ENCODE measurements around the gene ZCCHC14.

The ZCCHC14 gene

GRCh38 chr16:87492721-87493607, at the start of gene ZCCHC14:
Gene ZCCHC14 (minus strand): TSS chr16:87493024. CDS start chr16:87492238, 786 bp downstream.
- H3K4me3 ChIP-seq, result peak within 1 kb of the TSS; percentile 41 to 50 (median 45)
- H3K27ac ChIP-seq, result peak within 1 kb of the TSS in 19 of 21 experiments; percentile 19 to 84 (median 55)

- no peak overlapping the region for H3K4me3 ChIP-seq
- H3K27ac ChIP-seq, result peak overlapping the region in 2 of 21 experiments; percentile 29 to 46
These were observed 49.0 kb upstream of the ZCCHC14 start for GRCh38 chr16:87541872-87542234.

GRCh38 chr16:87541147-87541871, 48.5 kb upstream of the ZCCHC14 start:
- Histone ChIP-seq H3K4me3 (no peak overlapping the region), H3K27ac (peak overlapping the region in 7 of 21 experiments; percentile 13 to 70 (median 33))

GRCh38 chr16:87540897-87541146, 48.0 kb upstream of the ZCCHC14 start:
- H3K27ac ChIP-seq, result peak overlapping the region in 7 of 21 experiments; percentile 13 to 70 (median 33)
- no peak overlapping the region for H3K4me3 ChIP-seq

GRCh38 chr16:87540072-87540896, 47.5 kb upstream of the ZCCHC14 start:
- Histone ChIP-seq H3K4me3 (no peak overlapping the region), H3K27ac (peak overlapping the region in 5 of 21 experiments; percentile 13 to 70 (median 33))

DNA sequence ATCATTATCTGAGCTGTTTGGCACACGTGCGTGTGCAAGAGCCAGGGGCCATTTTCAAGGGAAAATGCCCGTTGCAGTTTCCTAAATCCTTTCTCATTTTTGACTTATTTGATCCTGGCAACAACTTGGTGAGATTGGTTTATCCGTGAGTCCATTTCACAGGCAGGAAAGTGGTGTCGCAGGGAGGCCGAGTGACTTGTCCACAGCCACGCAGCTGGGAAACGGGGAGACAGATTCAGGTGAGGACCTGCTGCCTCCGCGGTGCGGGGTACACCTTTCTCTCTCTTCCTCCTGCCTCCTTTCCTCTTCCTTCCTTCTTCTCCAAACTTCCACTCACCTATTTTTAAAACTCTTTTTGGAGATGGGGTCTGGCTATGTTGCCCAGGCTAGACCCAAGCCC, 46.3 kb upstream of the ZCCHC14 start:
- peak overlapping the region in 12 of 21 experiments; percentile 6 to 80 (median 47) for H3K27ac ChIP-seq
- H3K4me3 ChIP-seq, result no peak overlapping the region

- Histone ChIP-seq H3K4me3 (no peak overlapping the region), H3K27ac (peak overlapping the region in 11 of 21 experiments; percentile 33 to 80 (median 57))
These were observed 45.8 kb upstream of the ZCCHC14 start for GRCh38 chr16:87538594-87538993.

DNA sequence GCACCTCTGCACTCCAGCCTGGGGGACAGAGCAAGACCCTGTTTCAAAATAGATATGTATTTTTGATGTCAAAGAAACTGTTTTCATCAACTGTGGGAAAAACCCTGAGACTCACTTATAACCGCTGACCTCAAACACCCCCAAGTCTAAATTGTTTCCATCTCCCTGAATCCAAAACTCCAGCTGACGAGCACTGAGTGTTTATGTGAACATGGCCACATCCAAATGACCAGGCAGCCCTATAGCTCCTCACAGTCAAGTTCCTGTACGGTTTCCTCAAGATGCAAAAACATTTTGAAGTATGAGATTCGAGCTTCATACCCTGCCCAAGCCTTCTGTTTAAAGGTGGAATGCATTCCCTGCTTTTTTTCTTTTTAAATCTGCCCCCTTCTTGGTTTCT, 45.3 kb upstream of the ZCCHC14 start:
- Histone ChIP-seq H3K27ac (peak overlapping the region in 10 of 21 experiments; percentile 17 to 80 (median 52)), H3K4me3 (no peak overlapping the region)

GRCh38 chr16:87536795-87537142, 43.9 kb upstream of the ZCCHC14 start:
- Histone ChIP-seq H3K27ac (no peak overlapping the region), H3K4me3 (no peak overlapping the region)

DNA sequence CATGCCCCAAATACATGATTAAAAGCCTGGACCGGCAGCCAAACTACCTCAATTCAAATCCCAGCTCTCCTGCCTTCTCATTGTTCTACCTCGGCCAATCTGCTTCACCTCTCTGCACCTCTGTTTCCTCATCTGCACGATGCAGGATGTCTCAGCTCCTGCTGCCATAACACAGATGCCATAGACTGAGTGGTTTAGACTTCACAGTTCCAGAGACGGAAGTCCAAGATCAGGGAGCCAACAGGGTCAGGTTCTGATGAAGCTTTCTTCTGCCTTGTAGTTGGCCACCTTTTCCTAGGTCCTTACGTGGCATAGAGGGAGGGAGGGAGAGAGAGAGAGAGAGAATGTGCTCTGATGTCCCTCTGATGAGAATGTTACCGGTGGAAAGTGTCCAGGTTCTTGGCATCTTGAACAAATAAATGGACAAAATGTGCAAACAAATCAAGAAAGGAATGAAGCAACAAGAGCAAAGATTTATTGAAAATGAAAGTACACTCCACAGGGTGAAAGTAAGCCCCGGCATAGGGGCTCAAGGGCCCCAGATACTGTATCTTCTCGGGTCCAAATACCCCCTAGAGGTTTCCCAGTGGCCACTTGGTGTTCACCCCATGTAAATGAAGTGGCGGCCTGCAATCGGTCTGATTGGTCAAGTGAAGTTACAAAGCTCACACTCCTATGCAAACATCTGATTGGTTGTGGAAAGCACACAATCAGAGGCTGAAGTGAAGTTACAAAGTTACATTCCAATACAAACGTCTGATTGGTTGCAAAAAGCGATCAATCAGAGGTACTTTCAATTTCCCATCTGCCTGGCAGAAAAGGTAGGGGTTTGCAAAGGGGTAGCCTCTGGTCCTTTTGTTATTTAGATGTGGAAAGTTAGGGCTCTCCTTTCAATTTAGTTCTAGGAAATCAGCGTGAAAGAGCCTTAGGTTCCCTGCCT, 43.3 kb upstream of the ZCCHC14 start:
- Histone ChIP-seq H3K4me3 (no peak overlapping the region), H3K27ac (no peak overlapping the region)

DNA sequence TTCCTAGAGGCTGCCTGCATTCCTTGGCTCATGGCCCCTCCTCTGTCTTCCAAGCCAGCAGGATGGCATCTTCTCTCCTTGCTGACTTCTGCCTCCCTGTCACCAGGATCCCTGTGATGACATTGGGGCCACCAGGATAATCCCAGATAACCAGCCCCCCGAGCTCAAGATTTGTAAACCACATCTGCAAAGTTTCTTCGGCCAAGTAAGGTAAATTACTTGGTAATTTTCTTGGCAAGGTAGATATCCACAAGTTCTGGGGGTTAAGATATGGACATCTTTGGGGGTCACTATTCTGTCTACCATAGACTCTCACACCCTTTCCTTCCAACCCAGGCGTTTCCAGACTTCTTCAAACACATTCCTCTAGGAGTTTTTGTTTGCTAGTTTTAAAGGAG, 42.6 kb upstream of the ZCCHC14 start:
- Histone ChIP-seq H3K27ac (no peak overlapping the region), H3K4me3 (no peak overlapping the region)

DNA sequence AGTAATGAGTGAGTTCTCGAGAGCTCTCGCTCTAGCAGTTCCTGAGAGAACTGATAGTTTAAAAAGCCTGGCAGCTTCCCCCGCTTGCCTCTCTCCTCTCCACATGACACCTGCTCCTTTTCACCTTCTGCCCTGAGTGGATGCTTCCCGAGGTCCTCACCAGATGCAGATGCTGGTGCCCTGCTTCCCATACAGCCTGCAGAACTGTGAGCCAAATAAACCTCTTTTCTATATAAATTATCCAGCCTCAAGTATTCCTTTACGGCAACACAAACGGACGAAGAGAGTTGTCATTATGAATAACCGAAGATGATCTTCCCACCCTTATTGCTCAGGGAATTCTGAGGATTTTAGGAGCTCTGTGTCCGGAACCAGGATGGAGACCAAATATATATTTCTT, 41.9 kb upstream of the ZCCHC14 start:
- no peak overlapping the region for H3K4me3 ChIP-seq

GRCh38 chr16:87534030-87534653, 41.3 kb upstream of the ZCCHC14 start:
- no peak overlapping the region for H3K27ac ChIP-seq
- no peak overlapping the region for H3K4me3 ChIP-seq

More for the DNA sequence above, 41.9 kb upstream of the ZCCHC14 start:
- H3K27ac ChIP-seq, result no peak overlapping the region

DNA sequence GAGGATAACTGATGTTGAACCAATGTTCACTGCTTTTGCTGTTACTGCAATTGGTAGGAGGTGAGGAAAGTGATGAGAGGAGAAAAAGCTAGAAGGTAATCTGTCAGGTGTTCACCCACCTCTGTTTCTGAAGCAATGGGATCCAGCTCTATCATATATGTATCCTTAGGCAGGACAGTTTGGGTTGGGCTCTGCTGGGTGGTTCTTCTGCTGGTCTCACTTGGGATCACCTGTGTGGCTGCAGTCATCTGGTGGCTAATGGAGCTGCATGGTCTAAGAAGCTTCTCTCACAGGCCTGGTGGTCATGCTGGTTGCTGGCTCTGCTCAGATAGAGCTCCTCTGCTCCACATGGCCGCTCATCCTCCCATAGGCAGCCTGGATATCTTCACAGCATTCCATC, 40.2 kb upstream of the ZCCHC14 start:
- no peak overlapping the region for H3K27ac ChIP-seq
- H3K4me3 ChIP-seq, result no peak overlapping the region

DNA sequence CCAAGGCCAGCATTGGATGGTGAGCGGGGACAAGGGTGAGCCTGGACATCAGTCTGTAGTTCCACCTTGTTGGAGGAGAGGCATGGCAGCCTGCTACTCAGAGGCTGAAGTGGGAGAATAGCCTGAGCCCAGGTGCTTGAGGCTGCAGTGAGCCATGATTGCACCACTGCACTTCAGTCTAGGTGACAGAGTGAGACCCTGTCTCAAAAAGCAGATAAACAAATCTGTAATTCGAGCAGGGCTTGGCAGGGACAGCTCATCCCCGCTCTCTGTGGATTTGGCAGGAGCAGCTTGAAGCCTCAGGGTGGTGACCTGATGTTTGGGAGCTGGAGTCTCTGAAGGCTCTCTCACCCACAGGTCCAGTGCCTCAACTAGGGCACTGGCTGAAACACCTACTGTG, 38.6 kb upstream of the ZCCHC14 start:
- no peak overlapping the region for H3K4me3 ChIP-seq

GRCh38 chr16:87528690-87529579, 36.1 kb upstream of the ZCCHC14 start:
- no peak overlapping the region for H3K4me3 ChIP-seq

More for the DNA sequence above, 38.6 kb upstream of the ZCCHC14 start:
- H3K27ac ChIP-seq, result no peak overlapping the region

GRCh38 chr16:87527055-87527724, 34.4 kb upstream of the ZCCHC14 start:
- H3K27ac ChIP-seq, result no peak overlapping the region
- H3K4me3 ChIP-seq, result no peak overlapping the region

More at GRCh38 chr16:87528690-87529579, 36.1 kb upstream of the ZCCHC14 start:
- H3K27ac ChIP-seq, result no peak overlapping the region
